ENCODE data around the gene POLR3A.
"Not testable (repeated sequence)": the region's sequence is repeated elsewhere in the genome, so short reads cannot be mapped to it uniquely, and the experiment has no call there.

POLR3A gene

GRCh38 chr10:78029269-78030226 lies at the start of gene POLR3A:
TSS of gene POLR3A (minus strand) at chr10:78029515. CDS start at chr10:78029407, 108 bp downstream.
- DNase-seq = peak; percentile 97

GRCh38 chr10:78078539-78079330 lies 49.4 kb upstream of the POLR3A start:
- no peak for DNase-seq

GRCh38 chr10:78075806-78076205 lies 46.5 kb upstream of the POLR3A start:
- not testable (repeated sequence) for DNase-seq

GRCh38 chr10:78072504-78072903 lies 43.2 kb upstream of the POLR3A start:
- DNase-seq = no peak

- DNase-seq = no peak
Measured at GRCh38 chr10:78071857-78072179, 42.5 kb upstream of the POLR3A start.

GRCh38 chr10:78071140-78071856 lies 42.0 kb upstream of the POLR3A start:
- DNase-seq = no peak

- DNase-seq = no peak
Measured at GRCh38 chr10:78070726-78071125, 41.4 kb upstream of the POLR3A start.

GRCh38 chr10:78070064-78070463 lies 40.7 kb upstream of the POLR3A start:
- DNase-seq = not testable (repeated sequence)

- no peak for DNase-seq
Measured at GRCh38 chr10:78069151-78069550, 39.8 kb upstream of the POLR3A start.

- no peak for DNase-seq
Measured at GRCh38 chr10:78066728-78067430, 37.6 kb upstream of the POLR3A start.

GRCh38 chr10:78066012-78066411 lies 36.7 kb upstream of the POLR3A start:
- no peak for DNase-seq

- no peak for DNase-seq
Measured at GRCh38 chr10:78065611-78066010, 36.3 kb upstream of the POLR3A start.

GRCh38 chr10:78064919-78065318 lies 35.6 kb upstream of the POLR3A start:
- not testable (repeated sequence) for DNase-seq

GRCh38 chr10:78063236-78063635 lies 33.9 kb upstream of the POLR3A start:
- no peak for DNase-seq

- no peak for DNase-seq
Measured at GRCh38 chr10:78062296-78062695, 33.0 kb upstream of the POLR3A start.

- DNase-seq = no peak
Measured at GRCh38 chr10:78059906-78060702, 30.8 kb upstream of the POLR3A start.

- no peak for DNase-seq
Measured at GRCh38 chr10:78058562-78058961, 29.2 kb upstream of the POLR3A start.

- no peak for DNase-seq
Measured at GRCh38 chr10:78053211-78053868, 24.0 kb upstream of the POLR3A start.

GRCh38 chr10:78049851-78050250 lies 20.5 kb upstream of the POLR3A start:
- DNase-seq = no peak

GRCh38 chr10:78047314-78047891 lies 18.1 kb upstream of the POLR3A start:
- peak; percentile 92 for DNase-seq

Measured in femur (tissue), 1 donor.